ENCODE measurements around the gene DMAC1.

The DMAC1 gene

DNA sequence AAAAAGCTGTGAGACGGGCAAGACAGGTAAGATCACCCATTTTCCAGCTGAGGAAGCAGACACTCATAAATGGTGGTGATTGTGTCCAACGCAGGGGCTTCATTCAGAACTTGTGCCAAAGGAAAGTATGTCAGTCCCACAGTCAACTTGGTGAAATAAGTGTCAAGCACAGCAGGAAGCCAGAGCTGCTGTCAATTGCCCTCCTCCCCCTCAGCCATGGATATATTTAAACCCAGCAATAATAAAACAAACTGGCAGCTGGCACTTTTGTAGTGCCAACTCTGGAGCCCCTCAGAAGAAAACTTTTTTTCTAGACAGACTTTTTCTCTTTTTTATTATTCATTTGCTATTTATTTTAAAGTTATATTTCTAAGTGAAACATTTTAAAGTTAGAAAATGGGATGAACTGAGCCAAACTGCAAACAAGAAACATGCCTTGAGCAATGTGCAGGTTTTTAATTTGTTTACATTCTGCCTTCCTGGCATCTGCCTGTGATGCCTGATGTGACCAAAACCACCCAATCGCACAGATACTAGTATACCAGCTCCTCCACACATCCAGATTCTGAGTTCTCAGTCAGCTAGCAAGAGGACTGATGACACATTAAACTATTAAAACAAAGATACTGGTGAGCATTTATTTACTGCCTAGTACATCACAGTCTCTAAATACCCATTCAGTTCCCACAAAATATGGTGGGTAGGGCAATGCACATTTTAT lies 17.0 kb downstream of the DMAC1 start:
- FAIRE-seq = no peak

DNA sequence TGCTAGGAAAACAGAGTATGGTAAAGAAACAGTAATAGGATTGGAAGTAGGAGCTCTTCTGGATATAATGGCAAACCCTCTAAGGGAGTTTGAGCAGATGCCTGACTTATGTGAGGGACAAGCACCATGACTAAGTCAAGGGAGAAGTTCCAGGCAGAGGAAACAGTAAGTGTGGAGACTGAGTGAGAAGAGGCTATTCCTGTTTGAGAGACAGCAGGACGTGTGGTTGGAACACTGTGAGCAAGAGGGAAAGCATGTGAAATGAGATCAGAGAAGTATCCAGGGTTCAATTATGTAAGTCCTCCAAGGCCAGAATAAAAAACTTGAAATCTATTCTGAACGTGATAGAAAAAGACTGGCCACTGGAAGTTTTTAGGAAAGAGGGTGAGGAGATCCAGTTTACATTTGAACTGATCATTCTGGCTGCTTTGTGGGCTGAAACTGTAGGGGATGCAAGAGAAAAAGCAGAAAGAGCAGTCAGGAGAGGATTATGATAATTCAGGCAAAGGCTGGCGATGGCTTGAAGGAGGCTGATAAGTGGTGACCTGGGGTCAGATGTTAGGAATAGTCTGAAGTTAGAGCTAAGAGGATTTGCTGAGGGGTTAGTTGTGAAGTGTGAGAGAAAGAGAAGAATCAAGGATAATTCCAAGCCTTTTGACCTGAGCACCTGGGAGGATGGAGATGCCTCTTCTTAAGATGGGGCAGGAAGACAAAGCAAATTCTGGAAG lies 19.2 kb downstream of the DMAC1 start:
- FAIRE-seq = no peak

- FAIRE-seq = no peak
These were observed 20.6 kb downstream of the DMAC1 start for GRCh38 chr9:7778851-7779600.

GRCh38 chr9:7777771-7778170 lies 21.8 kb downstream of the DMAC1 start:
- no peak for FAIRE-seq

- no peak for FAIRE-seq
These were observed 29.5 kb downstream of the DMAC1 start for GRCh38 chr9:7770111-7770510.

DNA sequence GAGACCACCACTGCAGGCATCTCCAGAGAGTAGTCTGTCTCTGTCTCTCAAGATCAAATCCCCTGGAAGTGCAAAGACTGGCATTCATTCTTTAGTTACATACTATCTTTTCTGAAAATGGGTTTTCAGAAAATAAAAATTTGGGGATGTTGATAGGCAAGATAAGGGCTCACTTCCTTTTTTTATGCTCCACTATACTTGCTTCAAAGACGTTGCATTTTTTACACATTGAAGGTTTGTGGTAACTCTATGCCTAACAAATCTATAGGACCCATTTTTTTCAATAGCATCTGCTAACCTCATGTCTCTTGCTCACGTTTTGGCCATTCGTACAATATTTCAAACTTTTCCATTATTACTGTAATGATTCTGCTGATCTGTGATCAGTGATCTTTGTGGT lies 37.0 kb downstream of the DMAC1 start:
- FAIRE-seq = no peak

GRCh38 chr9:7760014-7760415 lies 39.6 kb downstream of the DMAC1 start:
- no peak for FAIRE-seq

GRCh38 chr9:7756088-7756487 lies 43.5 kb downstream of the DMAC1 start:
- no peak for FAIRE-seq

GRCh38 chr9:7752481-7752880 lies 47.1 kb downstream of the DMAC1 start:
- no peak for FAIRE-seq
